ENCODE measurements around the gene POLR2B. TPM values are rescaled to one million over a fixed set of nuclear protein-coding genes. Genes with fewer than 3 reads are reported as not detected.

The POLR2B gene
- total and polyA plus RNA-seq, 2 experiments from 2014 or later: 52.4 to 110 TPM

- H3K9me3 ChIP-seq (ENCODE audit: low read depth): no peaks in the 10 kb centered on the region
- DNase-seq (ENCODE audit: low spot score): no peak
- H3K27me3 ChIP-seq: no peaks in the 10 kb centered on the region
- H3K4me3 ChIP-seq: no peak overlapping the region
- H3K36me3 ChIP-seq (replicated peaks; ENCODE audit: insufficient read depth, low read depth): no peaks in the 10 kb centered on the region
- no peak overlapping the region for H3K27ac ChIP-seq
- no peak overlapping the region for H2AFZ ChIP-seq
- WGBS (ENCODE audit: low lambda C conversion rate, missing lambda C conversion rate): 77% methylated on average over 4 of the region's 4 CpGs
- peak overlapping the region; percentile 69 for H3K4me2 ChIP-seq
- no peaks in the 10 kb centered on the region for H3K9me2 ChIP-seq (replicated peaks; ENCODE audit: insufficient read depth)
- H3K79me2 ChIP-seq: peaks cover 79% of the 10 kb centered on the region
- H4K20me1 ChIP-seq (ENCODE audit: insufficient read depth, poor library complexity, severe bottlenecking): peaks cover 62% of the 10 kb centered on the region
- TF ChIP-seq EZH2phosphoT487 (IDR thresholded peaks at IDR 0.05; ENCODE audit: low read depth, severe bottlenecking, unreplicated experiment) (no peak), EZH2 (IDR thresholded peaks at IDR 0.05; ENCODE audit: borderline replicate concordance) (no peak), CTCF (IDR thresholded peaks at IDR 0.05; ENCODE audit: poor library complexity) (no peak)
- H3K4me1 ChIP-seq (ENCODE audit: insufficient read depth): peaks cover 10% of the 10 kb centered on the region
Measured at GRCh38 chr4:56981795-56982201, 3.1 kb downstream of the POLR2B start.

GRCh38 chr4:56986192-56986591 lies 7.5 kb downstream of the POLR2B start:
- no peak overlapping the region for H3K27ac ChIP-seq
- H4K20me1 ChIP-seq (ENCODE audit: insufficient read depth, poor library complexity, severe bottlenecking): peaks cover 55% of the 10 kb centered on the region
- no peak overlapping the region for H3K4me2 ChIP-seq
- no peaks in the 10 kb centered on the region for H3K9me3 ChIP-seq (ENCODE audit: low read depth)
- H2AFZ ChIP-seq: no peak overlapping the region
- 89% methylated on average over 1 of the region's 1 CpG for WGBS (ENCODE audit: low lambda C conversion rate, missing lambda C conversion rate)
- H3K27me3 ChIP-seq: no peaks in the 10 kb centered on the region
- H3K36me3 ChIP-seq (replicated peaks; ENCODE audit: insufficient read depth, low read depth): no peaks in the 10 kb centered on the region
- no peaks in the 10 kb centered on the region for H3K9me2 ChIP-seq (replicated peaks; ENCODE audit: insufficient read depth)
- no peak for DNase-seq (ENCODE audit: low spot score)
- peaks cover 2% of the 10 kb centered on the region for H3K4me1 ChIP-seq (ENCODE audit: insufficient read depth)
- TF ChIP-seq EZH2phosphoT487 (IDR thresholded peaks at IDR 0.05; ENCODE audit: low read depth, severe bottlenecking, unreplicated experiment): no peak
- no peak for TF ChIP-seq EZH2 (IDR thresholded peaks at IDR 0.05; ENCODE audit: borderline replicate concordance)
- TF ChIP-seq CTCF (IDR thresholded peaks at IDR 0.05; ENCODE audit: poor library complexity): no peak
- H3K4me3 ChIP-seq: no peak overlapping the region
- H3K79me2 ChIP-seq: peaks cover 95% of the 10 kb centered on the region

- WGBS (ENCODE audit: low lambda C conversion rate, missing lambda C conversion rate): 97% methylated on average over 3 of the region's 3 CpGs
- no peak for DNase-seq (ENCODE audit: low spot score)
- Histone ChIP-seq H3K79me2 (peaks cover 95% of the 10 kb centered on the region), H4K20me1 (ENCODE audit: insufficient read depth, poor library complexity, severe bottlenecking) (peaks cover 48% of the 10 kb centered on the region), H3K9me3 (ENCODE audit: low read depth) (no peaks in the 10 kb centered on the region), H3K27ac (no peak overlapping the region), H3K27me3 (no peaks in the 10 kb centered on the region), H3K9me2 (replicated peaks; ENCODE audit: insufficient read depth) (no peaks in the 10 kb centered on the region), H3K4me1 (ENCODE audit: insufficient read depth) (no peaks in the 10 kb centered on the region), H3K4me2 (no peak overlapping the region), H3K36me3 (replicated peaks; ENCODE audit: insufficient read depth, low read depth) (no peaks in the 10 kb centered on the region), H3K4me3 (no peak overlapping the region), H2AFZ (no peak overlapping the region)
- no peak for TF ChIP-seq EZH2phosphoT487 (IDR thresholded peaks at IDR 0.05; ENCODE audit: low read depth, severe bottlenecking, unreplicated experiment)
- no peak for TF ChIP-seq CTCF (IDR thresholded peaks at IDR 0.05; ENCODE audit: poor library complexity)
- TF ChIP-seq EZH2 (IDR thresholded peaks at IDR 0.05; ENCODE audit: borderline replicate concordance): no peak
Measured at GRCh38 chr4:56986952-56987351, 8.3 kb downstream of the POLR2B start.
